ENCODE results near the gene RIPK3. TPM values are rescaled to one million over a fixed set of nuclear protein-coding genes. Genes with fewer than 3 reads are reported as not detected.

RIPK3 gene
- total and polyA plus RNA-seq, 2 of the 8 experiments (the other 6 are each of a cell fraction or from before 2014, with no cell fraction given), result 0.24 to 0.39 TPM

DNA sequence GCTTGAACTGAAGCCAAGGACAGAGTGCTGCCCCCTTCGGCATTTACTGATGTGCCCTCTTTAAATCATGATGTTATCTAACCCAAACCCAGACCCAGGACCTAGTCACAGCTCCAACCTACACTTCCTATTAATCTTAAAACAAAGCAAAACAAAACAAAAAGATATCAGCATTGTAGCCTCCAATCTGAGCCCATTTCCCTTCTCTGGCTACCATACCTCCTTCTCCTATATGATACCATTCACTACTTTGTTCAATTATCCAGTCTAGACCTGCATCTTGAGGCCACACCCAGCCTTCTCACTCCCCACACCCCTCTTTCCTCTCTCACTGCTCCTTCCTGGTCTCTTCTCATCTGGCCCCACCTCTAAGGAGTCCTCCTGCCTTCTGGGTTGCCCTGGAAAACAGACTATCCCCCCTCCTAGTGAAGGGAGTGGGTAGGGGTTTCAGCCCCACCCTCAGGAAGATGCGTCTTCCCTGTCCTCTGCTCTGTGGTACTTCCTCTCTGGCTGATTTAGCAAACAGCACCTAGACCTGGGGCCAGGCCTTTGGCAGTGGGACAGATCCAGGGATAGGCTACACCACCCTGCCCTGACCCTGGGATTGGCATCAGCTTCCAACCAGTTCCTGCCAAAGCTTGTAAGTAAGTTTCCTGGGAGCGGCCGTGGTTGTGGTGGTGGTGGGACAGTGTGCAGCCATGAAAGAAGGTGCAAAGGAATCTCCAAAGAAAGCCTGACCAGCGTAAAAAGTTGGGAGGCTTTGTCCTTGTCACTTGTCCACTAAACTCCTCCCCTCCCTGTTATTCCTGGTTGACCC lies 25.2 kb downstream of the RIPK3 start (continued):
- TF ChIP-seq BACH1 (IDR thresholded peaks at IDR 0.05; ENCODE audit: low read length) (no peak), CEBPB (IDR thresholded peaks at IDR 0.05; ENCODE audit: low read depth, low read length) (no peak), SP1 (IDR thresholded peaks at IDR 0.05; ENCODE audit: low read depth, low read length) (no peak), NRF1 (IDR thresholded peaks at IDR 0.05; ENCODE audit: low read depth, low read length) (no peak), CHD2 (IDR thresholded peaks at IDR 0.05; ENCODE audit: low read length) (no peak)
